ENCODE data around the gene RAB40C. TPM values are rescaled to one million over a fixed set of nuclear protein-coding genes. Genes with fewer than 3 reads are reported as not detected.

RAB40C gene
- total and polyA plus RNA-seq, 10 of the 15 experiments (the other 5 are each of a cell fraction or from before 2014, with no cell fraction given): 0.06 to 12.8 (median 4.6) TPM

GRCh38 chr16:670485-671352, 80.9 kb downstream of the RAB40C start:
- CTCF ChIA-PET: no interaction called here
- intact Hi-C loops (cut with micrococcal nuclease; ENCODE audit: unreplicated experiment): no loop called here
- Histone ChIP-seq H3K9me3 (replicated peaks; ENCODE audit: control insufficient read depth, insufficient read depth, low read length) (no peaks in the 10 kb centered on the region), H3K4me2 (ENCODE audit: control insufficient read depth, insufficient read depth) (no peak overlapping the region), H3K4me3 (no peak overlapping the region), H3K4me1 (ENCODE audit: control insufficient read depth, insufficient read depth, low read length) (peaks cover 2% of the 10 kb centered on the region; the same call in 1 of the 2 replicates), H3K79me2 (ENCODE audit: control insufficient read depth, insufficient read depth, low read length) (peaks cover 16% of the 10 kb centered on the region), H3K27me3 (replicated peaks in 1 of 2; ENCODE audit: control insufficient read depth in 2 of 2, insufficient read depth in 2 of 2, low read length in 1 of 2) (no peaks in the 10 kb centered on the region), H3K9ac (ENCODE audit: control insufficient read depth, insufficient read depth, low read length) (no peak overlapping the region), H3K27ac (ENCODE audit: control insufficient read depth, insufficient read depth) (no peak overlapping the region), H4K20me1 (ENCODE audit: control insufficient read depth, insufficient read depth) (no peaks in the 10 kb centered on the region; the same call in 1 of the 2 replicates), H2AFZ (ENCODE audit: control insufficient read depth, low read depth, low read length) (no peak overlapping the region), H3K36me3 (ENCODE audit: control insufficient read depth in 2 of 2, insufficient read depth in 2 of 2, low read length in 1 of 2) (peaks cover 0 to 18% of the 10 kb centered on the region in 2 experiments; a peak in 3 of 4 replicates)
- in situ Hi-C loops (cut with MboI): no loop called here
- RAD21 ChIA-PET (ENCODE audit: unreplicated experiment): no interaction called here
- WGBS (ENCODE audit: insufficient coverage, insufficient replicate concordance, low lambda C conversion rate, missing lambda C conversion rate): 97% methylated on average over 50 of the region's 52 CpGs
- BruUV-seq (replicated peaks): no TSS peak
- ATAC-seq (no peak), FAIRE-seq (no peak), DNase-seq (ENCODE audit: low read depth, low spot score) (no peak)
- TF ChIP-seq SKIL (IDR thresholded peaks at IDR 0.05; ENCODE audit: low read depth, poor library complexity, severe bottlenecking) (no peak), POLR2A (IDR thresholded peaks at IDR 0.05; ENCODE audit: low read depth, low read length) (peak; percentile 3; the same call in 1 of the 2 replicates)
- SMC1A ChIA-PET (ENCODE audit: uncharacterized antibody, unreplicated experiment): no interaction called here
- POLR2A ChIA-PET: no interaction called here
